Prostate gland (tissue), 2 donors: ENCODE measurements around the gene ALK.

ENCODE experiments used
- CTCF ChIP-seq, 4 experiments: fragments of 200-600 bp in 2 of 4; fragments of 450-650 bp in 2 of 4; sonication (generic) in 2 of 4; IDR thresholded peaks; 1 replicate in 3 of 4; 2 replicates in 1 of 4; pipeline ENCODE4 v1.5.1; 2016 to 2019; ENCODE audit warnings: antibody characterized with exemption in 4 of 4, mild to moderate bottlenecking in 2 of 4, moderate library complexity in 2 of 4
- POLR2AphosphoS5 ChIP-seq: sonication (generic); formaldehyde crosslinking; IDR thresholded peaks from one replicate; pipeline ENCODE4 v1.6.1; 2017; ENCODE audit warnings: antibody characterized with exemption

DNA sequence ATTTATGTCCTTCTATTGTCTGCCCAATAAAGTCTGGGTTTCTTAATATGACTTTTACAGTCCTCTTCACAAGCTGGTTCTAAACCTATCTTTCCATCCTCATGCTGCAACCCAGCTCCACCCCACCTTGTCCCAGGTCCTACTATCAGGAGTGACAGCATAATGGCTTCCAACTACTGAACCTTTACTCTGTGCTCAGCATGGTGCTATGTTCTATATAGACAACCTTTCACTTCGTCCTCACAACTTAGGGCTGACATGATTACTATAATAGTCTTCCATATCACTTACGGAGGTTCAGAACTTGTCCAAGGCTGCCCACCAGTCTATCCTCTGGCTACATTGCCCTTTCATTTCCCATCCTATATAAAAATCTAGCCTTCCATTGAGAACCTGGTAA lies 256.8 kb downstream of the ALK start:
- TF ChIP-seq POLR2AphosphoS5 (no peak), CTCF (IDR thresholded peaks at IDR 0.05) (no peak)
